ENCODE results near the gene SORL1-AS1.

SORL1-AS1 gene

DNA sequence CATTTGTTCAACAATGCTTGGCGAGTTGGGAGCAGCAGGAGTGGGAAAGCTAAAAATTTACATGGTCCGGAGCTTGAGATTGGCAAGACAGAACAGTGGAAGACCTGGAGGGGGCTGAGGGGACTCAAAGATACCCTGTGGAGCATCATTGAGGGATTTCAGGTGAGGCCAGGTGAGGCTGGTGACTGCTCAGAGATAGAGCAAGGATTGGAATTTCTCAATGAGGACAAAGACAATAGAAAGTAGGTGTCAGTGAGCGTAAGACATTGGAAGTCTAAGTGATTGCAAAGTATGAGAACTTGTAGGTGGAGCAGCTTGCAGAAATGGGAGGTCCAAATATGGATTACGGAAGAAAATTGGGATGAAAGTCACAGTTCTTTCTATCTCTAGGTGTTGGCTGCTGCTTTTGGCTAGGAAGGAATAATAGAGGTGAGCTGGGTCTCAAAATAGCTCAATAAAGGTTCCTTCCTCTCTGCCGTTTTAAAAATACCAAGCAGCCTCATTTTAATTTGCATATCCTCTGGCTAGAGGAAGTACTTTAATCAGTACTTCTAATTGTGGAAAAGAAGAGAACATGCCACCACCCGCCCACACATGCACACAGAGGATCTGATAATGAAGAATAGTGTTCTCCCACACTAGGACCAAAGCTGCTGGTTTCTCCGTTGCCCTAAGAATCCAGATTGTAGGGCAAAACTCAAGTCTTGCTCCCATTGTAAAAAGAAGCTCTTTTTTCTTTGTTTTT lies 41.8 kb upstream of the SORL1-AS1 start (continued):
- TF ChIP-seq DPF2 (IDR thresholded peaks at IDR 0.05) (no peak; the same call in 1 of the 2 replicates), CEBPB (IDR thresholded peaks at IDR 0.05; ENCODE audit: borderline replicate concordance in 1 of 2, low read depth in 2 of 2, low read length in 2 of 2) (no peak), RB1 (IDR thresholded peaks at IDR 0.05; ENCODE audit: borderline replicate concordance) (no peak), RAD51 (IDR thresholded peaks at IDR 0.05) (no peak), SPI1 (IDR thresholded peaks at IDR 0.05; ENCODE audit: borderline replicate concordance, insufficient read depth, low read depth, low read length) (0 out of 2 replicates have a peak, but pooled peaks have one; percentile 11), CBX3 (IDR thresholded peaks at IDR 0.05; ENCODE audit: borderline replicate concordance, low read depth) (no peak), KDM1A (IDR thresholded peaks at IDR 0.05; ENCODE audit: borderline replicate concordance) (no peak), FOXM1 (IDR thresholded peaks at IDR 0.05; ENCODE audit: low read depth, low read length) (0 out of 2 replicates have a peak, but pooled peaks have one; percentile 40), ZNF24 (IDR thresholded peaks at IDR 0.05) (no peak), NR2F1 (conservative IDR thresholded peaks at IDR 0.05) (no peak), TBL1XR1 (IDR thresholded peaks at IDR 0.05; ENCODE audit: low read depth, low read length) (peak; percentile 72; the same call in 1 of the 2 replicates), NFXL1 (IDR thresholded peaks at IDR 0.05; ENCODE audit: borderline replicate concordance) (no peak), SRF (IDR thresholded peaks at IDR 0.05; ENCODE audit: low read depth in 2 of 2, low read length in 2 of 2) (no peak), GATAD2B (conservative IDR thresholded peaks at IDR 0.05; ENCODE audit: low read depth) (no peak), CREB1 (IDR thresholded peaks at IDR 0.05; ENCODE audit: low read depth) (no peak), STAT1 (conservative IDR thresholded peaks at IDR 0.05) (no peak), MTA3 (IDR thresholded peaks at IDR 0.05; ENCODE audit: borderline replicate concordance, low read length) (peak; percentile 87; the same call in 1 of the 2 replicates), ZBED1 (IDR thresholded peaks at IDR 0.05; ENCODE audit: borderline replicate concordance) (peak; percentile 51; the same call in 1 of the 2 replicates)
- TF ChIP-seq, protein P1, sequence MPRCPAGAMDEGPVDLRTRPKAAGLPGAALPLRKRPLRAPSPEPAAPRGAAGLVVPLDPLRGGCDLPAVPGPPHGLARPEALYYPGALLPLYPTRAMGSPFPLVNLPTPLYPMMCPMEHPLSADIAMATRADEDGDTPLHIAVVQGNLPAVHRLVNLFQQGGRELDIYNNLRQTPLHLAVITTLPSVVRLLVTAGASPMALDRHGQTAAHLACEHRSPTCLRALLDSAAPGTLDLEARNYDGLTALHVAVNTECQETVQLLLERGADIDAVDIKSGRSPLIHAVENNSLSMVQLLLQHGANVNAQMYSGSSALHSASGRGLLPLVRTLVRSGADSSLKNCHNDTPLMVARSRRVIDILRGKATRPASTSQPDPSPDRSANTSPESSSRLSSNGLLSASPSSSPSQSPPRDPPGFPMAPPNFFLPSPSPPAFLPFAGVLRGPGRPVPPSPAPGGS (IDR thresholded peaks at IDR 0.05; ENCODE audit: borderline replicate concordance, insufficient read depth, low read depth, low read length, poor library complexity, severe bottlenecking), result no peak
- TF ChIP-seq, protein P2, sequence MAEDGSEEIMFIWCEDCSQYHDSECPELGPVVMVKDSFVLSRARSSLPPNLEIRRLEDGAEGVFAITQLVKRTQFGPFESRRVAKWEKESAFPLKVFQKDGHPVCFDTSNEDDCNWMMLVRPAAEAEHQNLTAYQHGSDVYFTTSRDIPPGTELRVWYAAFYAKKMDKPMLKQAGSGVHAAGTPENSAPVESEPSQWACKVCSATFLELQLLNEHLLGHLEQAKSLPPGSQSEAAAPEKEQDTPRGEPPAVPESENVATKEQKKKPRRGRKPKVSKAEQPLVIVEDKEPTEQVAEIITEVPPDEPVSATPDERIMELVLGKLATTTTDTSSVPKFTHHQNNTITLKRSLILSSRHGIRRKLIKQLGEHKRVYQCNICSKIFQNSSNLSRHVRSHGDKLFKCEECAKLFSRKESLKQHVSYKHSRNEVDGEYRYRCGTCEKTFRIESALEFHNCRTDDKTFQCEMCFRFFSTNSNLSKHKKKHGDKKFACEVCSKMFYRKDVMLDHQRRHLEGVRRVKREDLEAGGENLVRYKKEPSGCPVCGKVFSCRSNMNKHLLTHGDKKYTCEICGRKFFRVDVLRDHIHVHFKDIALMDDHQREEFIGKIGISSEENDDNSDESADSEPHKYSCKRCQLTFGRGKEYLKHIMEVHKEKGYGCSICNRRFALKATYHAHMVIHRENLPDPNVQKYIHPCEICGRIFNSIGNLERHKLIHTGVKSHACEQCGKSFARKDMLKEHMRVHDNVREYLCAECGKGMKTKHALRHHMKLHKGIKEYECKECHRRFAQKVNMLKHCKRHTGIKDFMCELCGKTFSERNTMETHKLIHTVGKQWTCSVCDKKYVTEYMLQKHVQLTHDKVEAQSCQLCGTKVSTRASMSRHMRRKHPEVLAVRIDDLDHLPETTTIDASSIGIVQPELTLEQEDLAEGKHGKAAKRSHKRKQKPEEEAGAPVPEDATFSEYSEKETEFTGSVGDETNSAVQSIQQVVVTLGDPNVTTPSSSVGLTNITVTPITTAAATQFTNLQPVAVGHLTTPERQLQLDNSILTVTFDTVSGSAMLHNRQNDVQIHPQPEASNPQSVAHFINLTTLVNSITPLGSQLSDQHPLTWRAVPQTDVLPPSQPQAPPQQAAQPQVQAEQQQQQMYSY (CRISPR knock-in tag; IDR thresholded peaks at IDR 0.05), result no peak
- TF ChIP-seq, protein P3, sequence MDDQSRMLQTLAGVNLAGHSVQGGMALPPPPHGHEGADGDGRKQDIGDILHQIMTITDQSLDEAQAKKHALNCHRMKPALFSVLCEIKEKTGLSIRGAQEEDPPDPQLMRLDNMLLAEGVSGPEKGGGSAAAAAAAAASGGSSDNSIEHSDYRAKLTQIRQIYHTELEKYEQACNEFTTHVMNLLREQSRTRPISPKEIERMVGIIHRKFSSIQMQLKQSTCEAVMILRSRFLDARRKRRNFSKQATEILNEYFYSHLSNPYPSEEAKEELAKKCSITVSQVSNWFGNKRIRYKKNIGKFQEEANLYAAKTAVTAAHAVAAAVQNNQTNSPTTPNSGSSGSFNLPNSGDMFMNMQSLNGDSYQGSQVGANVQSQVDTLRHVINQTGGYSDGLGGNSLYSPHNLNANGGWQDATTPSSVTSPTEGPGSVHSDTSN (IDR thresholded peaks at IDR 0.05; ENCODE audit: insufficient replicate concordance, low read depth, low read length), result no peak
- TF ChIP-seq, protein P4, sequence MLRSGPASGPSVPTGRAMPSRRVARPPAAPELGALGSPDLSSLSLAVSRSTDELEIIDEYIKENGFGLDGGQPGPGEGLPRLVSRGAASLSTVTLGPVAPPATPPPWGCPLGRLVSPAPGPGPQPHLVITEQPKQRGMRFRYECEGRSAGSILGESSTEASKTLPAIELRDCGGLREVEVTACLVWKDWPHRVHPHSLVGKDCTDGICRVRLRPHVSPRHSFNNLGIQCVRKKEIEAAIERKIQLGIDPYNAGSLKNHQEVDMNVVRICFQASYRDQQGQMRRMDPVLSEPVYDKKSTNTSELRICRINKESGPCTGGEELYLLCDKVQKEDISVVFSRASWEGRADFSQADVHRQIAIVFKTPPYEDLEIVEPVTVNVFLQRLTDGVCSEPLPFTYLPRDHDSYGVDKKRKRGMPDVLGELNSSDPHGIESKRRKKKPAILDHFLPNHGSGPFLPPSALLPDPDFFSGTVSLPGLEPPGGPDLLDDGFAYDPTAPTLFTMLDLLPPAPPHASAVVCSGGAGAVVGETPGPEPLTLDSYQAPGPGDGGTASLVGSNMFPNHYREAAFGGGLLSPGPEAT (IDR thresholded peaks at IDR 0.05; ENCODE audit: low read depth), result peak; percentile 27; the same call in 1 of the 2 replicates
